Measurements from ENCODE around the gene DIS3L2. TPM values are rescaled to one million over a fixed set of nuclear protein-coding genes. Genes with fewer than 3 reads are reported as not detected.

DIS3L2 gene
- total and polyA plus RNA-seq, 2 of the 4 experiments (the other 2 are of a cell fraction), result 14.7 to 19.2 TPM

- Histone ChIP-seq H4K91ac (ENCODE audit: insufficient read depth, low read depth, low read length) (no peak overlapping the region), H3K14ac (replicated peaks; ENCODE audit: low read depth, low read length) (no peak overlapping the region), H3K27me3 (ENCODE audit: control insufficient read depth, insufficient read depth, low read length) (peaks cover 64% of the 10 kb centered on the region), H2AK5ac (ENCODE audit: low read depth, low read length) (no peak overlapping the region), H3K9me3 (ENCODE audit: control insufficient read depth, insufficient read depth, low read length) (no peaks in the 10 kb centered on the region), H2BK5ac (ENCODE audit: low read depth, low read length, poor library complexity, severe bottlenecking) (no peak overlapping the region), H3K56ac (ENCODE audit: extremely low read depth, insufficient read depth, low read length) (no peak overlapping the region), H3K4ac (ENCODE audit: low read depth, low read length) (no peak overlapping the region), H2BK15ac (ENCODE audit: low read depth, low read length) (no peak overlapping the region), H3K4me1 (ENCODE audit: control insufficient read depth, insufficient read depth, low read length) (no peaks in the 10 kb centered on the region), H2AK9ac (replicated peaks; ENCODE audit: low read depth, low read length, poor library complexity) (no peak overlapping the region), H3K79me1 (ENCODE audit: low read depth in 1 of 2, low read length in 2 of 2) (no peaks in the 10 kb centered on the region), H2BK120ac (ENCODE audit: low read depth, low read length) (no peak overlapping the region), H3K36me3 (ENCODE audit: control insufficient read depth, insufficient read depth, low read length) (no peaks in the 10 kb centered on the region), H3K23ac (ENCODE audit: low read depth, low read length) (no peak overlapping the region), H4K20me1 (ENCODE audit: insufficient read depth, low read length) (no peaks in the 10 kb centered on the region), H3K9ac (ENCODE audit: low read depth, low read length) (no peak overlapping the region), H4K8ac (ENCODE audit: low read depth in 2 of 2, low read length in 2 of 2) (no peak overlapping the region), H3K18ac (ENCODE audit: low read depth, low read length) (no peak overlapping the region), H3K4me2 (ENCODE audit: low read depth, low read length) (no peak overlapping the region), H4K5ac (ENCODE audit: low read depth, low read length) (no peak overlapping the region), H2AFZ (replicated peaks; ENCODE audit: low read length, poor library complexity) (peak overlapping the region; percentile 21), H3K27ac (ENCODE audit: insufficient read depth, low read length) (no peak overlapping the region), H3K9me1 (ENCODE audit: insufficient read depth, low read length) (no peaks in the 10 kb centered on the region), H3K4me3 (ENCODE audit: insufficient read depth, low read depth, low read length) (no peak overlapping the region), H2BK20ac (ENCODE audit: low read depth, low read length) (no peak overlapping the region)
- in situ Hi-C loops (cut with MboI; ENCODE audit: low sequenced_read_pairs) (loop anchor here (5.0 kb wide), 1 partner anchor 195 kb away; no protein-coding TSS in a partner anchor), dilution Hi-C loops (cut with HindIII; ENCODE audit: low sequenced_read_pairs, unreplicated experiment) (no loop called here), intact Hi-C loops (cut with micrococcal nuclease) (no loop called here)
- no TSS peak for BruUV-seq (replicated peaks)
- DNase-seq (no peak), ATAC-seq (ENCODE audit: low read depth) (no peak)
- POLR2A ChIA-PET (ENCODE audit: unreplicated experiment), result no interaction called here
- CTCF ChIA-PET, result interaction anchor here (0.7 kb wide), 1 partner anchor 21 kb away, joined by 4 read pairs; no protein-coding TSS in a partner anchor
- TF ChIP-seq MXI1 (IDR thresholded peaks at IDR 0.05; ENCODE audit: borderline replicate concordance, low read depth, low read length), result no peak
- no peak for TF ChIP-seq CEBPB (IDR thresholded peaks at IDR 0.05; ENCODE audit: low read depth, low read length)
- TF ChIP-seq CHD1 (IDR thresholded peaks at IDR 0.05; ENCODE audit: low read depth, low read length), result no peak
- TF ChIP-seq RAD21 (IDR thresholded peaks at IDR 0.05; ENCODE audit: low read length), result no peak
- no peak for TF ChIP-seq CTCF (conservative IDR thresholded peaks at IDR 0.05; ENCODE audit: low read depth, low read length)
- no peak for TF ChIP-seq FOS (IDR thresholded peaks at IDR 0.05; ENCODE audit: low read depth, low read length)
- no peak for TF ChIP-seq SMC3 (IDR thresholded peaks at IDR 0.05; ENCODE audit: low read depth, low read length)
- TF ChIP-seq RFX5 (IDR thresholded peaks at IDR 0.05; ENCODE audit: low read depth, low read length), result no peak
- no peak for TF ChIP-seq USF2 (IDR thresholded peaks at IDR 0.05; ENCODE audit: low read depth, low read length)
- TF ChIP-seq MAFK (IDR thresholded peaks at IDR 0.05; ENCODE audit: low read depth, low read length), result no peak
- no peak for TF ChIP-seq BHLHE40 (IDR thresholded peaks at IDR 0.05; ENCODE audit: low read depth, low read length)
- TF ChIP-seq ELK1 (IDR thresholded peaks at IDR 0.05; ENCODE audit: borderline replicate concordance, low read depth, low read length), result no peak
- TF ChIP-seq MAZ (IDR thresholded peaks at IDR 0.05; ENCODE audit: borderline replicate concordance, low read depth, low read length), result no peak
- no peak for TF ChIP-seq RCOR1 (IDR thresholded peaks at IDR 0.05; ENCODE audit: insufficient replicate concordance, low read length)
- WGBS, 2 experiments (ENCODE audit: extremely low coverage in 2 of 2, insufficient read length in 1 of 2), result 55% methylated on average over 2 of the region's 3 CpGs; no CpG with 5 or more reads in 1 of the 2 experiments
Observed at GRCh38 chr2:231932711-231932970, 28.9 kb upstream of the DIS3L2 start.
